Mammary microvascular endothelial cell (primary cell): ENCODE data around the gene OR10D3. TPM values are rescaled to one million over a fixed set of nuclear protein-coding genes. Genes with fewer than 3 reads are reported as not detected.

ENCODE experiments used
- total RNA-seq: library from RNA; depleted of rRNA; stranded (reverse); fragments of >200 nt; gene quantifications from 2 replicates; pipeline ENCODE4 v1.2.3, GENCODE V29; 2015

OR10D3 gene
- not detected in 2 replicates for total RNA-seq

DNA sequence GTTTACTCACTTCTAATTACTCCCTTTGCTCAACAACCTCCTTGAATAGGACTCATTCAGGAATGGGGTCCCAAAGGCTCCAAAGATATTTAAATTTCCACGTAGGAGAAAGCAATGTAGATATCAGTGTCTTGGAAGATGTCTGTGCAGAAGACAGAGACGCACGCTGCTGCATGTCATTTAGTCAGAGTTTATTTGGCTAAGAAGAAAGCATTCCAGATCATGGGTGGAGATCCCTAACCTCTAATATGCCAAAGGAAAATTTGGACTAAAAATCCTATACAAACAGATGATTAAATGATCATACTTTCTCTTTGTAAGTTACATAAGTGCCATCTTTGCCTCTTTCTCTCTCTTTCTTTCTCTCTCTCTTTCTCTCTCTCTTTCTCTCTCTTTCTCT, at the start of gene OR10D3:
OR10D3 (plus strand) TSS at position 278 of the 400 bp plus-strand sequence. CDS start 1,925 bp downstream, outside the sequence.

Other genes with a start within 250 kb of the OR10D3 start
- not detected in 2 replicates for gene OR4D5, start 243.7 kb upstream of the OR10D3 start, total RNA-seq
- gene OR6T1, start 239.5 kb upstream of the OR10D3 start, total RNA-seq, result not detected in 2 replicates
- gene OR10S1, start 205.6 kb upstream of the OR10D3 start, total RNA-seq, result not detected in 2 replicates
- gene OR10G6, start 188.2 kb upstream of the OR10D3 start, total RNA-seq, result not detected in 2 replicates
- not detected in 2 replicates for gene OR10G4, start 170.3 kb upstream of the OR10D3 start, total RNA-seq
- not detected in 2 replicates for gene OR10G9, start 160.3 kb upstream of the OR10D3 start, total RNA-seq
- not detected in 2 replicates for gene OR10G8, start 156.5 kb upstream of the OR10D3 start, total RNA-seq
- not detected in 2 replicates for gene OR10G7, start 142.0 kb upstream of the OR10D3 start, total RNA-seq
- 4.8 and 5.8 TPM in 2 replicates for gene VWA5A, start 67.9 kb upstream of the OR10D3 start, total RNA-seq
- not detected in 2 replicates for gene OR8G1, start 57.8 kb downstream of the OR10D3 start, total RNA-seq
- not detected in 2 replicates for gene OR8G5, start 73.0 kb downstream of the OR10D3 start, total RNA-seq
- not detected in 2 replicates for gene OR8D1, start 130.6 kb downstream of the OR10D3 start, total RNA-seq
- not detected in 2 replicates for gene OR8D2, start 136.9 kb downstream of the OR10D3 start, total RNA-seq
- not detected in 2 replicates for gene OR8B2, start 201.2 kb downstream of the OR10D3 start, total RNA-seq
- gene OR8B3, start 215.7 kb downstream of the OR10D3 start, total RNA-seq, result not detected in 2 replicates
- not detected in 2 replicates for gene OR8B4, start 241.5 kb downstream of the OR10D3 start, total RNA-seq